GM19043 (cell line): Measurements from ENCODE around the gene ATG7.
"Not testable (repeated sequence)": the region's sequence is repeated elsewhere in the genome, so short reads cannot be mapped to it uniquely, and the experiment has no call there.

ENCODE experiments used
- ATAC-seq: cut with Tn5 transposase; IDR thresholded peaks from one replicate; pipeline ENCODE4 v1.9.1; 2021; ENCODE audit warnings: low read depth; ENCODE audit not compliant: unreplicated experiment

The ATG7 gene

DNA sequence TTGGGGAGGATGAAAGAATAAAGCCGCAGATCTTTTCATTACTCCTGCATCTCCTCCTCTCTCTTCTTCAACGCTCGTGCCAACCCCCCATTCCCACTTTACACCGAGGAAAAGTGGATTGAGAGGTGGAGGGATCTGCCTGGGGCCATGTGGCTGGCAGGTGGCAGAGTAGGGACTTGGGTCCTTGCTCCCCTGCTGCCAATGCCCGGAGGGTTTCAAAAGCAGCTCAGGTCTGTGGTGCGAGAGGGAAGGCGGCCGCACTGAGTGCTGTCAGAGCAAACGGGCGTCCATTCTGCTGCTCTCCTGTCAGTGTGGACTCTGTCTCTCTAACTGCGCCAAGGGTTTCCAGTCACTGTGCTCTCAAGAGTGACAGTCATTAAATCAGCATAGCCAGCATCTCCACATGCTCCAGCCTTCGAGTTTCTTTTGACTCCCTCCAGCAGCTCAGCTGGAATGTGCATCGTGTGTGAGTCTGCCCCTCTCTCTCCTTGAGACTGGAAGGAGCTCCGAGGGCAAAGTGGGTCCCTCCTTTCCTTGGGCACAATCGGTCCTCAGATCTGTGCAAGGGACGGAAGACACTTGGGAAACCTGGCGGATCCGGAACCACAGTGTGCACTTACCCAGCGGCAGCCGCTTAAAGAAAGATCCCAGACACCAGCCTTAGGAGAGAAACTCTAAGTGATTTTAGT lies 302.9 kb downstream of the ATG7 start:
- ATAC-seq, result no peak

DNA sequence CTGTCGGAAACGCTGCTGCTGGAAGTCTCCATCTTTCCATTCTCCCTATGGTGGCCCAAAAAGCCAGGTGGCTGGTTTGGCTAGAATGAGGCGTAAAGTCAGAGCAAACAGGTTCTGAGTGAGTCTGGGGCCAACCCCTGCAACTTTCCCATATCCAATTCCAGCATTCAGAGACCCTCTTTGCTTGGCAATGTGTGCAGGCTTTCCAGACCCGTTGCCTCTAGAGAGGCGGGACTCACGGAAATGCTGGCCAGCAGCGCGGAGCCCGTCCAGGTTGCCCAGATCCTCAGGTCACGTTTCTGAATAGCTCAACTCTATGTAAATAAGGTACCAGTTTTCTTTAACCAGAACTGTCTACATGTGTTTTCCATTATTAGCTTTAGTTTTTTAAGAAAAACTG lies 303.5 kb downstream of the ATG7 start:
- no peak for ATAC-seq

DNA sequence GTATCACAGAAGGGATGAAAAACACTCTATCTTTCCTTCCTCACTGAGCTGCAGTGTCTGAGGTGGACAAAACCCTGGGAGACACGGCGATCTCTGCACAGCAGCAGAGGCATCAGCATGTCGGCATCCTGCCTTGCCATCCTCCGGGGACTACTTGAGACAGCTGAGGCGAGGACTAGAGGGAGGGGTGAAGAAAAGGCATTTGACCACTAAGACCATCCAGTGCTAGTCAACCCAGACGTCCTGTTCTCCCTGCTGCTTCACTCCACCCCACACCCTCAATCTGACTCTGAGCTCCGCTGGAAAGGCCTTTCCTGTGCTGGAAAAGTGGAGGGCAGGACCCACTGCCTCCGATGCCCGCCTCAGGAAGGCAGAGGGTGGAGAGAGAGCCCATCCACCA lies 304.3 kb downstream of the ATG7 start:
- ATAC-seq, result no peak

DNA sequence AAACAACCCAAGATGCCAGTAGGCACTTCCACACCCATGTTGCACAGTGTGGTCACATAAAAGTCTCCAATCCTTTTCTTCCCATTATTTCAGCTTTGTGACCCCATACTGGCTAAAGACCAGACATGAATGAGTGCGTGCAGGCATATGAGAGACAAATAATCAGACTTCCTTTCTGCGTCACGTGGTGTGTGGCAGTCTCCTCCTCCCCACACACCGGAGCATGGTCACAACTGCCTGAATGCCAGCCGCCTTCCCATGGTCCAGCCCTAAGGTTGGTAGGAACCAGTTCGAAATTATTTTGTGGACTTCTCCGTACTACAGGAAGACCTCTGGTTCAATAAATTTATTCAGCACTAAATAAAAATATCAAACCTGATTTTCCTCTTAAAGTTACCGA lies 306.0 kb downstream of the ATG7 start:
- no peak for ATAC-seq

DNA sequence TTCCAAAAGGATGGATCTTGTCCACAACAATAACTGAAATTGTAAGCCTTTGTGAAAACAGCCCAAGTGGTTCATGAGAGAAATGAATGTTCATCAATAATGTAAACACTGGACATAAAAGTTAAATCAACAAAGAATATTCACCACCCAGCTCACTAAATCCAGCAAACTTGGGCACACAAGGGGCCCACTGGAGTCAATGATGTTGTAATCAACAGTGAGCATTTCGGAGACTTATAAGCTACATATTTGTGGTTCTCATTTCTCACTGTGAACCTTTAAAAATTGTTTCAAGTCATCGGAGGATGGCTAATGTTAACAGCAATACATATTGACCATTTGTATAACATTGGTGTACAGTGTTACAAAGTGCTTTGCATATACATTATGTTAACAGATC lies 308.4 kb downstream of the ATG7 start:
- ATAC-seq, result no peak

DNA sequence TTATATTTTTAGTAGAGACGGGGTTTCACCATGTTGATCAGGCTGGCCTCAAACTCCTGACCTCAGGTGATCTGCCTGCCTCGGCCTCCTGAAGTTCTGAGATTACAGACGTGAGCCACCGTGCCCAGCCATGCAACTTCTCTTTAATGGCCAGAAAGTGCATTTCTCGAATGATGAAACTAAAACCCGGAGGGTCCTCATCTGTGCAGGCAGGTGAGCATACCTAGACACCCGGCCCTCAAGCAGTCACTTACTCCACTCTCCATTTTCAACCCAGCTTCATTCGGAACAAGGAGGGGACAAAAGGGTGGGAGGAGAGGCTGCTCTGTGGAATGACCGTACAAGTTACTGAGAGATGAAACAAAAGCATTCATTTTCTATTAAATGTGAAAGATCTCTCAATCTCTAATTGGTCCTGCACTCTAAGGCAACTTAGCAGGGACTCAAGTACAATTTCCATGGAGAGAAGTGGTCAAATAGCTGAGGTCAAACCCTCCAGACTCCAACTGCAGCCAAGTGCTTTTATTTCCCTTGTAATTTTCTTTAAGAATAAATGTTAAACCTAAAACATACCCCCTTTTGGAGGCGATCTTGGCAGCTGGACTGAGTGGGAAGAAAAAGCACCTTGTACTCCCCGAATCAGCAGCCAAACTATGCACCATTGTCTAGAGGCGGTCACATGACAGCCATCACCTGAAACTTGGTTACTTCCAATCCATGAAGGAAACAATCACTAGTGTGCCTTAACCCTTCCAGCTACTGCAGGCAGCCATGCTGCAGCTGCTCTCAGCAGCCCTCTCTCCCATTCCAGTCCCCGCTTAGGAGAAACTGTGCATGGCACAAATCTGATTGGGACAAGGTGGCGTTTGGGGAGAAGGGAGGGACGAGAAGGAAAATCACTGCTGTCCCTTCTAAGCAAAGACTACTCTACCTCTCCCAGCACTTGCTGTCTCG lies 309.3 kb downstream of the ATG7 start:
- ATAC-seq, result no peak

DNA sequence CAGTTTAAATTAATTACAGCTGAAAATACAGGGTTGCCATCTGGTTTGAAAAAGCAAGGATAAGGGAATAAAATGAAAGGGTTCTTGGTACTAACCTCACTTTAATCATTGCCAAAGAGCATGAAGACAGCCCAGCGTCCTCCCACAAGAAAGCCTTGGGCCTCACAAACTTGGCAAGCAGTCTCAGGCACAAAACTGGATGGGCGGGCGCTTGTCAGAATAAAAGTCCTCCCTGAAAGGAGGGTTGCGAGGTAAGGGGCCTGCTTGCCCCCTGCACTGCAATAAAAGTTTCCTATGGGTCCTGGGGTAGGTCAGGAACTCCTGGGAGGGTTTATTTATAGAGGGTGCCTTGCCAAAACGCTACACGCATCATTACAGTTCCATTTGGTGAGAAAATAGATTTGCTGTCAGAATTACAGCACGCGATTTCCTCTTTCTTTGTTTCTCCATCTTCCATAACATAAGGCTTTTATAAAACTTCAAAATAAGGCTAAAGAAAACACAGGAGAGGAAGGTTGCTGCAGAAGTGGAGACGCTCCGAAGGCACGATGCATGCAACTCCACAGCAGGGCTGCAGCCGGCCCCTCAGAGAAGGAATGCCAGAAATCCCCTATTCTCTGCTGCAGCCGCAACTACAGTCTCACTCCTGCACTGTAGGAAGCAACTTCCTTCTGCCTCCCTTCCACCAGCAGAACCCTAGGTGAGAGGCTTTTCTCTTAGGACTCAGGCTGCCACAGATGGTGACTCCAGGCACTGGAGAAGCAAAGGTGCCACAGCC lies 310.2 kb downstream of the ATG7 start:
- peak; percentile 58 for ATAC-seq

DNA sequence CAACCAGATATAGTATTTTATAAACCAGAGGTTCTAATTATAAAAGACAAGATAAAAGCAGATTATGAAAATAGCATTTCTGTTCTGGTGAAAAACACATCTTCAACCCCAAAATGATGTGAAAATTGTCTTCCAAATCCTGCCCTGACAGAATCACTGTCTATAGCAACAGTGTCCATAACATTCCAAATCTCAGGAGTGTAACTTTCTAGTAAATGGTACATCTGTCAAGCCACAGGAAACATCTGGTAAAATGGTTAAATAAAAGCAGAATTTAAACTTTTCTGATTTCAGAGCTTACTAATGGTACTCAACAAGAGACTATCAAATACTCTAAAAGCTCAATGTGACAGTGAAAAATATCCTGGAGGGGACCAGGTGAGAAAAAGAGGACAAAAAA lies 311.0 kb downstream of the ATG7 start:
- no peak for ATAC-seq

DNA sequence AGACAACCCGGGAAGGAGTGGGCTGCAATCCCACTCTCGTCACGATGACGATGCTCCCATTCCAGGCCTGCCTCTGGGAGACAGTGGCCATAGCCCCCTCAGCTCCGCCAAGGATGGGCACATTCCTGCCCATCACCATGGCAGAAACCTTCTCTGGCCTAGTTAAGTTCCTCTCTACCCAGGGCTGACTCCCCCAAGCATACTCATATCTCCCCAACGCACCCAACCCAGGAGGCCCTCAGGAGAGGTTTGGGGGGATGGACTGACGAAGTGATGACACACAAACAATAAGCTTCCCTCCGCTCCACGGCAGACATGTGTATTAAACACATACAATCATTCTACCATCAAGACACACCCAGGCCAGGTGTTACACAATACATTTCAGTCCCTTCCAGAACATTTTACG lies 311.4 kb downstream of the ATG7 start:
- no peak for ATAC-seq

DNA sequence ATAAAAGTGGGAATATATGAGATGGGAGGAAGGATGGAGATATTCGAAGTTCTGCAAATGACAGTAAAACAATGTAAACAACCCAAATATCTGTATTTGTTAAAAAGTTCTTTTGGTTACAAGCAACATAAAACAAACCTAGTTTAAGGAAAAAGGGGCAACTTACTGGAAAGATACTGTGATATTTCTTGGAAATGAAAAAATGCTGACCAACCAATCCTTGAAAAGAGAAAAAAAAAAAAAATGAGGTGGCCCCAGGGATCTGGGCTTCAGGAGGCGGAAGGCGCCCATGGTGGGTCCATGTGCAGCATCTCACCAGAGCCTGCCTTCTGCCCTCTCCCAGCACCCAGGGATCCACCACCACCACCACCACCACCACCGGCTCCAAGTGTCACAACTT lies 312.4 kb downstream of the ATG7 start:
- no peak for ATAC-seq

DNA sequence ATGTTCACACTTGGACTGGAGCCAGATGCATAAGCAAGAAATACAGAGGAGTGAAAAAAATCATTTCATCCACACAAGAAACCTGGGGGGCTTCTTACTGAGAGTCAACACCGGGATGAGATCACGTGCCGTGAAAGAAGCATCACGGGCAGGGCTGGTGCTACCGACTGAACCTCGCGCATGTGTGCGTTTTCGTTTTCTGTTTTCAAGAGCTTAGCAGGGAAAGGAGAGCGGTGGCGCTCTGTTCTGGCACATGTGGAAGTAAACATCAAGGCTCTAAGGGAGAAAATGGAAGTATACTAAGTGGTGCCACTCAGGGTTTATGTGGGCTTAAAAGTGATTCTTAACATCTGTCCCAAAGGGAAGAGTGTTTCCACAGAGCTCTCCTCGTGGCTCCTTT lies 315.6 kb downstream of the ATG7 start:
- no peak for ATAC-seq

DNA sequence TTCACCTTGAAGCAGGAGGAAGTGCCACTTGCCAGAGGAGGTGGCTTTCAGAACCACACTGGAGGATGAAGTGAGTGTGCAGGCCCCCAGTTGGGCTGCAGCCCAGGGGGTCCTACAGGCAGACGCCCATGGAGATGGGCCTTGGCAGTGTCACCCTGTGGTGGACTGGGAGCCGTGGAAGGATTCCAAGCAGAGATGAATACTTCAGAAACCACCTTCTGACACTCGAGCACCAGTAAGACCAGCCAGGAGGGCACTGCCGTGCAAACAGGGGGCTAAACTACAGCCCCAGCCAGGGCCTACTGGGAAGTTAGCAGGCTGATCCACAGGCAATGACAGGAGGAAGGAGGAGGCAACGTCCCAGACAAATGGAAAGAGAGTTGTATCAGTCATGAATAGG lies 316.1 kb downstream of the ATG7 start:
- no peak for ATAC-seq

DNA sequence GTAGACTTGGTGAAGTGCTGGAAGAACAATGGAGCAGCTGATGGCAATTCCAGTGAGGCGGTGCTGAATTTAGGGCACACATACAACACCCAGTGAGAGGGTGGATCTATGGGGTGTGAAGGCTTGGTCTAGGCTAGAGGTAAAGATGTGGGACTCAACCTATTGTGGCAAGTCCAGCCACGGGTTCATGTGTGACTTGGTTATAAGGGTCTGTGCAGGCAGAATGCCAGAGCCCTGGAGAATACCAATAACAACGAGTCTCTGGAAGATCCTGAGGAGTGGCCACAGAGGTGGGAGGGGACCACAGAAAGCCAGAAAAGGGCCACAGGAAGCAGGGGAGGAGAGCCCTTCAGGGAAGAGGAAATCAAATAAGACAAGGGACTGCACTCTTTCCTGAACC lies 316.6 kb downstream of the ATG7 start:
- ATAC-seq, result no peak

DNA sequence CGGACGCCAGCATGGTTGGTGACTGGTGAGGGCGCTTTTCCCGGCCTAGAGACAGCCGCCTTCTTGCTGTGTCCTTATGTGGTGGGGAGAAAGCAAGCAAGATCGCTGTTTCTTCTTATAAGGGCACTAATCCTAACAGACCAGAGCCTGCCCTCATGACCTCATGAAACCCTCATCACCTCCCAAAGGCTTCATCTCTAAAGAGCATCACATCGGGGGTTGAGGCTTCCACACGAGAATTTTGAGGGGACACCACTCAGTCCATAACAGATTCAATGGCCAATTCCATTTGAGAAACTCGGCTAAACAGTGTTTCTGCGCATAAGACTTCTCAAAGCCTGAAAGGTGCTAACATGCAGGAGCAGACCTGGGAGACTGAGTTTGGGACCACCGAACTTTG lies 317.5 kb downstream of the ATG7 start:
- ATAC-seq, result no peak

DNA sequence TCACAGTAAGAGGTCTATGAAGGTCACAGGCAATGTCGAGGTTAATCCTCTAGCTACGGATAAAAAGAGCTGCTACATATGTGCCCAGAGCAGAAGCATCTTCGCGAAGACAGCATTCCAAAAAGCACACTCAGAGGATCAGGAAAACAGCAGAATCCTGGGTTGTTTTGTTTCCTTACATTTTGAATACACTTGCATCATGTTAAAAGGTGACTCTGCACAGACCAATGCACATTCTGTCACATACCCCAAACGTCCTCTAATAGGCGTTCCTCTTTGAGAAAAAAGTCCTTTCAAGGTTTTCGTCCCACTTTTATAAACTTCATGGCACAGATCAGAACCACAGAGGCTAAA lies 318.8 kb downstream of the ATG7 start:
- no peak for ATAC-seq

DNA sequence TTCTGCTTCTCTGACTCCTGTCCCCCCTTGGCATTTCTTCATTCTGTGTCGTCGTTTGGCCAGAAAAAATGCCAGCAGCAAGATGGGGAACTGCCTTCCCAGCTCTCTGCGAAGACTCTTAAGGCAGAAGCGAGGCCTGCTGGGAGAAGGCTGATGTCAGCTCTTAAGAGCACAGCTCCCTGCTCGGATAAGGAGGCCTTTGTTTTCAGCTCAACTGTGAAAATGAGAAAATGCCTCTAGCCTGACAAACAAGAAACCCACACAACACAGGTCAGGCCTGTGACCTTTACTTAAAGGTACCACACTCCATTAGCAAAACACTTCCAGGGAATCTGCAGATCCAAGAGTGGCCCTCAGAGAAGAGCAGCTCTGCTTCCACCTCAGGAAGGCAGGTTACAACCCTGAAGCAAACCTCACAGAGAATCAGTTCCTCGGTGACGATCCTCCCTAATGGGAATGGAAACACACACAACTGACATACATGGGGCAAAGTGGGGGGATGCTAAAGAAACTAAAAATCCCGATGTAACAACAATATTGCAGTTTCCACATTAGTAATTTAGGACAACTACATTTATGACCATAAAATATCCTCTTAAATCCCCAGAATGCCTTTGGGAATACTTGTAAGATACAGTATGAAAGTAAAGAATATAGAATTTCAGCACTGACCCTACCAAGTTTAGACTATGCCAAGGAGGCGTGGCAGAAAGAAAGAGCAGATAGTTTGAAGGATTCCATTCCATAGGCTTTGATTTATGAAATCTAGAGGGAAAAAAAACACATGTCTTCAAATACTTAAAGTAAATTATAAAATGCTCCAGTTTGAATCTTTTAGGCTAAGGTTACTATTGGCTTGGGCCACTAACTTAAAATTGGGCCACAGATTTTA lies 319.4 kb downstream of the ATG7 start:
- ATAC-seq, result no peak

DNA sequence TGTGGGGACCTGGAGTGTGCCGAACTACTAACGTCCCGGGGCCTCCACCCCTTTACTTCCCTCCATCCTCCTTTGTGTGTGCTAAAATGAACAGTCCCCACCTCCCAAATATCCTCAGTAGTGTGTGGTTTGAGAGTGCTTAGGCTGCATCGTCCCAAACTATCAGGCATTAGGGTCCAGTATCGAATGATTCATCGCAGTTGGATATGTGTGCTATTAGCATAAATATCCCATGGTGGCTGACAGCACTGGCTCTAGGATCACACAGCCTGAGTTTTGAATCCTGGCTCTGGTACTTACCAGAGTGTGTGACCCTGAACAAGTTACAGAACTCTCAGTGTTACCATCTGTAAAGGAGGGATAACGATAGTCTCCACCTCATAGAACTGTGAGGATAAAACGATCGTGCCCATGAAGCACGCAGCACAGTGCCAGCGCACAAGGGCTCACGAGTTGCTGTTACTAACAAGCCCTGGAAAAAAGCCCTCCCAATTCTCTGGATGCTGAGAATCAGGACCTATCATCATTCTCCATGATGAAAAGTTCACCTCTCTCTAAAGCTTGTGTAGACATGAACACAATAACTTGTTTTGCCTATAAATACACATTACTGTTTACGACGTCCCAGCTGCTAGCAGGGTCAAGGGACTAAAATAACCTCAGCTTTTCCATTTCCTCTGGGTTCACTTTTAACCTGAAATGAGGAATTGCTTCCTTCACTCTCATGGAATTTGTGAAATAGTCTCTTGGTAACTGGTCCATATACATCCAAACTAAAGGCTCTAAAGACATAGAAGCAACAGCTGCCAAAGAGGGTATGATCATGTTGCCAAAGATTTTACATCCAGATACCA lies 320.5 kb downstream of the ATG7 start:
- no peak for ATAC-seq

DNA sequence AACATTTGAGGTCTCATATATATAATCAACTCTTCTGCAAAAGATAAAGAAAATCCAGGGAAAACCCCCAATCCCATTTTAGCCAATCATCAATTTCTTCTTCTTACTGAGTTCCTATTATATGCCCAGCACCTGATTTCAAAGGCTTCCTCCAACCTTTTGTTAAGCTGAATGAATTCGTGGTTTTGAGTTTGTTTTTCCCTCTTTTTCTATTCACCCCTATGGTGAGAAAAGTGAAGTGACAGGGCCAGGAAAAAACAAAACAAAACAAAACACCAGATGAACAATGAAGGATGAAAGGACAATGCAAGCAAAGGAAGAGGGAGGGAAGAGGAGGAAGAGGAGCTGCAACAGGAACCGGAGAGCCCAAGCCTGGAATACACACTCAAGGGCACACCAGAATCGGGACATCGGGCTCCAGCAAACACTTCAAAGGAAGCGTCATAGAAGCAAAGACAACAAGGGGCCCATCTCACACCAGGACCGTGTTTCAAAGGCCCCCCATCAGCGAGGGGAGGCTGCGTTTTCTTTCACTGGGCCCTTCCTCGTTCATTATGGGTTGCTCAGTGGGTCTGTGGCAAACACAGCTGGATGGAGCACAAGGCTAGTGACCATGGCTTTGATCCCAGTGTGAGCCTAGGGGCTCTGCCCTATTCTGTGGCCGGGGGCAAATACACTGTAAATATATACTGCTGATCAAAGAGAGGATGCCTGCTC lies 321.3 kb downstream of the ATG7 start:
- no peak for ATAC-seq

DNA sequence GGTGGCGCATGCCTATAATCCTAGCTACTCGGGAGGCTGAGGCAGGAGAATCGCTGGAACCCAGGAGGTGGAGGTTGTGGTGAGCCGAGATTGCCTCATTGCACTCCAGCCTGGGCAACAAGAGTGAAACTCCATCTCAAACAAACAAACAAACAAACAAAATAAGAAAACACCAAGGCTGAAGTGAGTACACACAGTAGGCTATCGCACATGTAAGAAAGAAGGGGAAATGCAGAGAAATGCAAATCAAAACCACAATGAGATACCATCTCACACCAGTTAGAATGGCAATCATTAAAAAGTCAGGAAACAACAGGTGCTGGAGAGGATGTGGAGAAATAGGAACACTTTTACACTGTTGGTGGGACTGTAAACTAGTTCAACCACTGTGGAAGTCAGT lies 322.8 kb downstream of the ATG7 start:
- ATAC-seq, result not testable (repeated sequence)
